Muscle of leg (tissue), 11 donors: ENCODE data around the gene SPOCK1. TPM values are rescaled to one million over a fixed set of nuclear protein-coding genes. Genes with fewer than 3 reads are reported as not detected.

Experiments used
- DNase-seq: peaks from one replicate; pipeline ENCODE4 v3.0.0; 2013
- H3K27ac ChIP-seq: one replicate; pipeline ENCODE4 v1.5.1; 2013; ENCODE audit warnings: mild to moderate bottlenecking, low read length, control low read depth
- H3K27me3 ChIP-seq: one replicate; pipeline ENCODE4 v1.6.1; 2013; ENCODE audit warnings: low read length; ENCODE audit not compliant: control insufficient read depth, insufficient read depth
- H3K36me3 ChIP-seq: one replicate; pipeline ENCODE4 v1.6.1; 2013; ENCODE audit warnings: low read length; ENCODE audit not compliant: control insufficient read depth, insufficient read depth
- H3K4me1 ChIP-seq: one replicate; pipeline ENCODE4 v1.6.1; 2013; ENCODE audit warnings: low read length; ENCODE audit not compliant: control insufficient read depth, insufficient read depth
- H3K4me3 ChIP-seq: one replicate; pipeline ENCODE4 v1.5.1; 2013; ENCODE audit warnings: low read length, control low read depth
- H3K9me3 ChIP-seq: replicated peaks from 2 replicates; pipeline ENCODE4 v1.6.1; 2013; ENCODE audit warnings: low read depth, low read length; ENCODE audit not compliant: control insufficient read depth
- WGBS: methylation state at CpG from one replicate; pipeline ENCODE4 v1.1.5; 2013; ENCODE audit warnings: missing lambda C conversion rate; ENCODE audit not compliant: insufficient coverage; 5-methylcytosine and 5-hydroxymethylcytosine counted together
- polyA plus RNA-seq, 8 donors: library from polyadenylated mRNA; unstranded; fragments of 120-200 nt; gene quantifications; one replicate each; pipeline versions ENCODE4 v1.2.1 to v1.2.3, GENCODE V29; 2013; ENCODE audit warnings: inconsistent platforms in 1 of 8, low replicate concordance in 1 of 8; ENCODE audit not compliant: insufficient read length in 8 of 8, insufficient read depth in 1 of 8
- total RNA-seq: library from RNA; stranded (reverse); fragments of 120-200 nt; gene quantifications from one replicate; pipeline ENCODE4 v1.2.4, GENCODE V29; 2013

The SPOCK1 gene
- total and polyA plus RNA-seq, 9 donors, result 2.3 to 14.8 (median 4.6) TPM

- WGBS, result no CpG with 5 or more reads among the region's 2 CpGs
- H3K27ac ChIP-seq, result no peak overlapping the region
- H3K4me3 ChIP-seq, result no peak overlapping the region
- no peaks in the 10 kb centered on the region for H3K9me3 ChIP-seq
- H3K27me3 ChIP-seq, result no peaks in the 10 kb centered on the region
- no peaks in the 10 kb centered on the region for H3K36me3 ChIP-seq
- H3K4me1 ChIP-seq, result no peaks in the 10 kb centered on the region
- DNase-seq, result no peak
Measured at GRCh38 chr5:137179203-137179602, 319.9 kb downstream of the SPOCK1 start.

DNA sequence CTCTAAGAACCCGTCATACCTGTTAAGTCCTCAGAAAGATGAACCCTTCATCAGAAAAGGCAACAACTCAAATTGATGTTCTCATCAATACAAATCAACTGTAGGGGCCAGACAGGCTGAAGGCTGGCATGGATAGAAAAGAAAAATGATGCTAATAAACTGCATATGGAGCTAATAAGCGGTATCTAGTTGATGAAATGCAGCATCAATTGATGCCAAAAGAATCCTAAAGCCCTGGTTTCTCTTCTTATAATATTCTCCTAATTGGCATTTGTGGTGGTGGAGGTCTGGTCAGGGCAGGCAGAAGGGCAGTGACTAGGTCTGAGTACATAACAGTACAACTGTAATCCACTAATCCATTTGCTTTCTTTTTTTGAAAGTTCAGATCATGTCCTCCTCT lies 322.5 kb downstream of the SPOCK1 start:
- Histone ChIP-seq H3K36me3 (no peaks in the 10 kb centered on the region), H3K27ac (no peak overlapping the region), H3K4me3 (no peak overlapping the region), H3K4me1 (no peaks in the 10 kb centered on the region), H3K9me3 (no peaks in the 10 kb centered on the region), H3K27me3 (no peaks in the 10 kb centered on the region)
- DNase-seq, result no peak
- no CpG with 5 or more reads among the region's 2 CpGs for WGBS

DNA sequence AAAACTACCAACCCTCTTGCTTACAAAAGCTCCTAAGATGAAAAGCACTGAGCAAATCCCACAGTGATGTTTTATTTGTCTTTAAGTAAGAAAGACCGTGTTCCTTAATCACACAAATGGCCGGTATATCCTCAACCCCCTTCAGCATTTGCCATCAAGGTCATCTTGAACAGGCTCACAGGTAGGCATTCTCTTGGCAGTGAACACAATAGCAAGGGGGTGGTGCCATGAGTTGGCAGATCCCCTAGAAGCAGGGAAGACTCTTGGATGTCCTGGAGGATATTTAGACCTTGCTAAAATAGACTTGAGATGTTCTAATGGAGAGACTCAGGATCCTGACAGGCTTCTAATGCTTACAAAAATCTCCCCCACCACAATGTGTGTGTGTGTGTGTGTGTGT lies 323.0 kb downstream of the SPOCK1 start:
- H3K9me3 ChIP-seq, result no peaks in the 10 kb centered on the region

DNA sequence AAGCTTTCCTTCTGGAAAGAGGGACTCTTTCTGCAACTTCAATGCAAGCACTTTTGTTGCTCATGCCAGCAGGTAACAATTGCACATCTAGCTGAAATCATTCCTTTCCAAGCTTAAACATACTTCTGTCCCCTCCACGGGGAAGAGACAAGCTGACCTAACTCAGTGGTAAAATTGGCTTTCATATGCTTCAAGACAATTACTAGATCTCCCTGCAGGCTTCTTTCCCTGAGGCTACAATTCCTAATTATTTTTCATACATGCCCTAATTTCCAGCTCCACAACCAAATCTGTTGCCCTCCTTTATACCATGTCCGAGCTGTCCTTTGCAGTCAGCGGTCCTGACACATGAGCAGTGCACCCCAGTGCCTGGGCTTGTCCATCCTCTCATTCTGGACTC lies 324.9 kb downstream of the SPOCK1 start:
- WGBS, result 84% methylated on average over 3 of the region's 3 CpGs
- Histone ChIP-seq H3K4me3 (no peak overlapping the region), H3K27me3 (no peaks in the 10 kb centered on the region), H3K27ac (no peak overlapping the region), H3K36me3 (no peaks in the 10 kb centered on the region), H3K9me3 (no peaks in the 10 kb centered on the region), H3K4me1 (no peaks in the 10 kb centered on the region)
- no peak for DNase-seq

More for the DNA sequence above, 323.0 kb downstream of the SPOCK1 start:
- DNase-seq, result no peak
- H3K27ac ChIP-seq, result no peak overlapping the region
- H3K36me3 ChIP-seq, result no peaks in the 10 kb centered on the region
- H3K27me3 ChIP-seq, result no peaks in the 10 kb centered on the region
- H3K4me1 ChIP-seq, result no peaks in the 10 kb centered on the region
- WGBS, result no CpG with 5 or more reads among the region's 2 CpGs
- no peak overlapping the region for H3K4me3 ChIP-seq

- Histone ChIP-seq H3K27ac (no peak overlapping the region), H3K4me1 (no peaks in the 10 kb centered on the region), H3K36me3 (no peaks in the 10 kb centered on the region), H3K4me3 (no peak overlapping the region), H3K27me3 (no peaks in the 10 kb centered on the region), H3K9me3 (no peaks in the 10 kb centered on the region)
- DNase-seq, result no peak
- WGBS, result no CpG with 5 or more reads among the region's 2 CpGs
Measured at GRCh38 chr5:137172258-137172657, 326.9 kb downstream of the SPOCK1 start.

GRCh38 chr5:137167187-137167586 lies 331.9 kb downstream of the SPOCK1 start:
- Histone ChIP-seq H3K27me3 (no peaks in the 10 kb centered on the region), H3K36me3 (no peaks in the 10 kb centered on the region), H3K4me3 (no peak overlapping the region), H3K9me3 (no peaks in the 10 kb centered on the region), H3K27ac (no peak overlapping the region), H3K4me1 (no peaks in the 10 kb centered on the region)
- no peak for DNase-seq

GRCh38 chr5:137164961-137165360 lies 334.2 kb downstream of the SPOCK1 start:
- H3K4me3 ChIP-seq, result no peak overlapping the region
- 63% methylated on average over 1 of the region's 1 CpG for WGBS
- no peaks in the 10 kb centered on the region for H3K27me3 ChIP-seq
- no peaks in the 10 kb centered on the region for H3K36me3 ChIP-seq
- no peaks in the 10 kb centered on the region for H3K9me3 ChIP-seq
- H3K4me1 ChIP-seq, result no peaks in the 10 kb centered on the region
- no peak for DNase-seq
- H3K27ac ChIP-seq, result no peak overlapping the region

DNA sequence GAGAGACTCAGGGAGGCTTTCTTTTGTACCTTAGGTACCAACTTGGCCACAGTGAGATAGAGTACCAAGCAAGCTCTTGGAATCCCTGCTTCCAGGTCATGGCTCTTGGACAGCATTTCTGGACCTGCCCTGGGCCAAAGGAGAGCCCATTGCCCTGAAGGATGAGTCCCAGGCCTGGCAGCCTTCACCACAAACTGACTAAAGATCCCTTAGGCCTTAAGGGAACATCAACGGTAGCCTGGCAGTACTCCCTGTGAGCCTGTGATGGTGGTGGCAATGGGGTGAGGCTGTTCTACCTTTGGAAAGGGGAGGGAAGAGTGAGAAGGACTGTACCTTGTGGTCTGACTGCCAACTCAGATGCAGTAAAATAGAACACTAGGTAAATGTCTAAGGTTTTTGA lies 334.6 kb downstream of the SPOCK1 start:
- Histone ChIP-seq H3K4me3 (no peak overlapping the region), H3K9me3 (no peaks in the 10 kb centered on the region), H3K4me1 (no peaks in the 10 kb centered on the region)

GRCh38 chr5:137158691-137159090 lies 340.4 kb downstream of the SPOCK1 start:
- no peaks in the 10 kb centered on the region for H3K27me3 ChIP-seq
- H3K4me3 ChIP-seq, result no peak overlapping the region
- H3K4me1 ChIP-seq, result no peaks in the 10 kb centered on the region
- no peaks in the 10 kb centered on the region for H3K36me3 ChIP-seq
- no peaks in the 10 kb centered on the region for H3K9me3 ChIP-seq
- H3K27ac ChIP-seq, result no peak overlapping the region
- no peak for DNase-seq
- WGBS, result no CpG with 5 or more reads among the region's 2 CpGs

More for the DNA sequence above, 334.6 kb downstream of the SPOCK1 start:
- no CpG with 5 or more reads among the region's 1 CpG for WGBS
- Histone ChIP-seq H3K36me3 (no peaks in the 10 kb centered on the region), H3K27me3 (no peaks in the 10 kb centered on the region), H3K27ac (no peak overlapping the region)
- no peak for DNase-seq

- WGBS, result 60% methylated on average over 1 of the region's 4 CpGs
- H3K27me3 ChIP-seq, result no peaks in the 10 kb centered on the region
- no peaks in the 10 kb centered on the region for H3K4me1 ChIP-seq
- H3K9me3 ChIP-seq, result no peaks in the 10 kb centered on the region
- no peak overlapping the region for H3K27ac ChIP-seq
- H3K36me3 ChIP-seq, result no peaks in the 10 kb centered on the region
- no peak for DNase-seq
- H3K4me3 ChIP-seq, result no peak overlapping the region
Measured at GRCh38 chr5:137156180-137156579, 342.9 kb downstream of the SPOCK1 start.

DNA sequence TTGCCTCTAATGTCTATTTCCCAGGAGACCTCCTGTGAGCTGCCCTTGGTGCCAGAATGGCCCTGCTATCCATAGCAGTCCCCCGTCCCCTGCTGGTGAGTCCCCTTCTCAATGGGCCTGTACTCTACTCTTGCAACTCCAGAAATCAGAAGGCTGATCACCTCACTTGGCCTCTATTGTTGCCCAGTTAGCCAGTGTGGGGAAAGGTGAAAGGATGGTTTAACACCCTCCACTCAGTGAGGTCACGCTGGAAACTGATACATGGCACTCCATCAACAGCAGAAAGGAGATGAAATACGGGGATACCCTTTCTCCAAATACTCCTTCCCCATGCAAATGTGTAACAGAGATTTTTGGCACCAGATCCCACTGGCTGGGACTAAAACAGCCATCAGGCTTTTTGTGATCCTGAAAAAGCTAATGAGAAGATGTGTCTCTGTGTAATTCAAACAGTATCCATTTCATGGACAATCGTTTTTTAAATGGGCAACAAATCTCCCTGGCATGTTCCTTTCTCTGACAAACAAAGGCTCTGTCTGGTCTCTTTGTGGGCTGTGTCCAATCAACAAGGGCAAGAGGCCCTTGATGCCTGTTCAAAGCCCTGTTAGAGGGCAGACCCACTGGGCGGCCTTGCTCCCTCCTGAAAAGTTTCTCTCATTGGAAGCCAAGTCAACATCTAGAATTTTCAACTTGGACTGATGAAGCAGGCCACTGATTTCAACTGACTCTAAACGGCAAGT lies 343.7 kb downstream of the SPOCK1 start:
- Histone ChIP-seq H3K4me1 (no peaks in the 10 kb centered on the region), H3K36me3 (no peaks in the 10 kb centered on the region), H3K4me3 (no peak overlapping the region), H3K27ac (no peak overlapping the region), H3K9me3 (no peaks in the 10 kb centered on the region), H3K27me3 (no peaks in the 10 kb centered on the region)
- no peak for DNase-seq
- 76% methylated on average over 2 of the region's 6 CpGs for WGBS
